Stimulated activated naive CD4-positive, alpha-beta T cell (primary cell): Measurements from ENCODE around the gene STX2.
"Not testable (repeated sequence)": the region's sequence is repeated elsewhere in the genome, so short reads cannot be mapped to it uniquely, and the experiment has no call there.

Experiments
- DNase-seq, 6 experiments: peaks; one replicate each; lab custom pipeline; 2025; lab: John Stamatoyannopoulos, UW

STX2 gene

DNA sequence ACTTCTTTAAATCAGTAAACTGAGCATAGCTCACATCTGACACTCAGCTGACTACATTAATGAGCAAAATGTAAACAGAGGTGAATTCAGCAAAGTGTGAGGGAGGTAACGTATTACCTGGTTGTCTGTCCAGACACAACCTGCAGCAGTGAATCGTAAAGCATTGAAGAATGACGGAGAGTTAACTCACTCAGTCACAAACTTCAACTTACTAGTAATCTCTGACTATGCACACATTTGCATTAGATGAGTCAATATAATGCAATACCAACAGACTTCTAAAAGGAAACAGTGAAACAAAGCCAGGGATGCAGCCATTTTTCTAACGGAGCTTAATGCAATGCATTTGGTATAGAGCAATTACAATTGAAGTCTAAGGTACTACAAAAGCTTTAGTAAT lies 40.0 kb downstream of the STX2 start:
- no peak for DNase-seq

GRCh38 chr12:130796985-130797686 lies 41.9 kb downstream of the STX2 start:
- DNase-seq: peak in 2 of 6 experiments; percentile 1 to 17

- DNase-seq: no peak
These were observed 43.1 kb downstream of the STX2 start for GRCh38 chr12:130795906-130796305.

GRCh38 chr12:130793554-130793849 lies 45.5 kb downstream of the STX2 start:
- DNase-seq: no peak

DNA sequence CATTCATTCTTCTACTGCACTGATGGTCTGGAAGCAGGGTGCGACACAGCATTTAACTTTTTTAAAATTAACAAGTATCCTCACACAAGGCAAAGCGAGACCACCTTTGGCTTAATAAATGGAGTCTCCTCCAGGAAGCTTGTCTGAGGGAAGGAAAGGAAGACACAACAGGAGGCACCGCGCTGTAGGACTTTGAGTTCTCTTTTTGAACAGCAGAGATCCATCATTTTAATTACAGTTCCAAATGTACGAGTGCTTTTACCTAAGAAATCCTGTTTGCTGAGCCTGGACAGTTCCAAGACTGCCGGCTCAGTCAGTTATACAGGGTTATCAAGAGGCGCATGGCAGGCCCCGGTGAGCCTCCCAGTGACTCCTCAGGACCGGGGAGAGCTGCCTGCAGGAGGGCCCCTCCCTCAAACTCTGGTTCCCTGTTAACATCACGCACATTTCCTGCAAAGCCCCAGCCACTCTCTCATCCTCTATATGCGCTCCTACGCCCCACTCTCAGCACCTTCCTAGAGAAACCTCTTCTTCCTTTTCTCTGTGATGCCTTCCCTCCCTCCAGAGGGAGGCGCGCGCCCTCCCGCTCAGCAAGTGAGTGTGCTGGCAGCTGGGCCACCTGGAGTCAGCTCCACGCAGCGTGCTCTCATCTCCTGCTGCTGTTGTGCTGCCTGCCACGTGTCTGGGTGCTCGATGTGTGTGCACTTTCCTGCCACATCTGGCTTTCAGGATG lies 46.1 kb downstream of the STX2 start:
- no peak for DNase-seq

DNA sequence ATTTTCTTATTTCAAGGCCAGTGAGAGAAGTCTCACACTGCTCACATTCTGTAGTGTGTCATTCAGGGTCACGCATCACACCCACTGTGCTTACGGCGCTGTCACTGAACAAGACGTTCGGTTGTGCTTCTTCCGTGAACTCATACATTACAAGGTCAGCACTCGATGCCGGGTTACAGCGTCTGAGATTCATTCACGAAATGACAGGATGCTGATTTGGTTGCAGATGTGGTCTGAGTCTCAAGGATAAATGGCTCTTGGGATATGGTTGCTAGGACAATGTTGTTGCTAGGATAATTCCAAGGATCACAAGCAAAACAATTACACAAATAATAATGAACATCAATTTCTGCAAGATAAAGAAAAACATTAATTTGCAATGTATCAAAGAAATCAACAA lies 47.4 kb downstream of the STX2 start:
- DNase-seq: no peak

GRCh38 chr12:130788515-130788914 lies 50.5 kb downstream of the STX2 start:
- DNase-seq: no peak

DNA sequence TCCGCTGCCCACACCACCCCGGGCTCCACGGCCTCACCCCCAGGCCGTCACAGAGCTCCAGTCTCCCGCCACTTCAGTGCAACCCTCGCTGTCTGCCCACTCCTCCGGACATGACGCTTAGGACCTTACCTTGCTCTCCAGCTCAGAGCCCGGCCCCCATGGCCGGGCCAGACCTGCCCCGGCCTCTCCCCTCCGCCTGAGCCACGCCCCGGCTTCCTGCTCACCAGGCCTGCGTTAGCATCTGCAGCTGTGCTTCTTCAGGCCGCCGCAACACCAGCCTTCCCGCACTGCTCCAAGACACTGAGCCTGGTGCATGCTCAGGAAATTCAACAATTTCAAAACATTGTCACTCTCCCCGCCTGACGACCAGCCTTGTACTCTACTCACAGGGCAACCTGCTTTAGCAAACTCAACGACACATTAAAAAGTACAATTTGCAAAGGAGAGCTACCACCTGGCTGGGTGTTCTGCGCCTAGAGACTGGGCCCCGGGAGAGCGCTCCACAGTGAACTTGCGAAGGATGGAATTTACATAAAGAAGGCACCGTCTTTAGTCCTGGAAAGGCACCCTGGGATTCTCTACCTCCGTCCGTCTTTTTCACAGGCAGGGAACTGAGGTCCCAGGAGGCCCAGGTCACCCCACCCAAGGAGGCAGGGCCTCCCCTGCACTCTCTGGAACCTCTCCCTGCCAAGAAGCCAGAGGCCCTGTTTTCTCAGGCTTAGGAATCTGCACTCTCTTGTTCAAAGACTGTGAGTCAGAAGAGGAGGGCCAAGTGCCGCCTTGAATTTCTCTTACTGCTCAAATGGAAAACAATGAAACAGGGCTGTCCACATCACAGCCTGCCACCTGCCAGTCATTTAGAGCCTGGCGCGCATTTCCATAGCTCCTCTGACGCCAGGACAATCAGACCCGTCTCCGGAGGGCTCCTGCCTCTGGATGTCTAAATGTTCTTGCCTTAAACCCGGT lies 51.3 kb downstream of the STX2 start:
- DNase-seq: no peak

GRCh38 chr12:130787041-130787440 lies 52.0 kb downstream of the STX2 start:
- no peak for DNase-seq

DNA sequence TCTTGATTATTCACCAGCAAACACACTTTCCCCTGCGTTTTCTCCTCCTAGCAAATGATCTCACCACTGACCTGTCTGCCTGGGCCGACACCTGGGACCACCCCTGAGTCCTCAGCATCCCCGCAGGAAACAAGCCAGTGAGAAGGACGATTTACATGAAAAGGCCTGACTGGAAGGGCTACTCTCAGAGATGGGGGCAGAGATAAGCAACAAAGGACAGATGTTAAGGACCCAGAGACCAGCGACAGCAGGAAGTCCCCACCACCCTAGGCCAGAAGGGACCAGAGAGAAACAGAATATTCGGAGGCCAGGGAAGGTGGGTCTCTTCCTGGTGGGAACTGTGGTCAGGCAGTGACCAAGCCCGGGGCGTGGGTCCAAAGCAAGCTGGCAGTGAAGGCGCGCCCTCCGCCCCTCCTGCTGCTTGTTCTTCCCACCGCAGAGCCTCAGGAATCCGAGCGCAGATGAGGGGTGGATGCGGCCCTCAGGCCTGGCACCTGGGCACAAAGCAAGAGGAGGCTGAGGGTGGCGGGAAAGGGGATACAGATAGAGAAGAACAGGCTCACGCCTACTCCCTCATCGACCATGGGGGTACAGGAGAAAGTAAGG lies 55.8 kb downstream of the STX2 start:
- DNase-seq: no peak

GRCh38 chr12:130782245-130782644 lies 56.8 kb downstream of the STX2 start:
- DNase-seq: not testable (repeated sequence)

GRCh38 chr12:130780880-130781575 lies 58.0 kb downstream of the STX2 start:
- no peak for DNase-seq

GRCh38 chr12:130780325-130780724 lies 58.7 kb downstream of the STX2 start:
- no peak for DNase-seq

DNA sequence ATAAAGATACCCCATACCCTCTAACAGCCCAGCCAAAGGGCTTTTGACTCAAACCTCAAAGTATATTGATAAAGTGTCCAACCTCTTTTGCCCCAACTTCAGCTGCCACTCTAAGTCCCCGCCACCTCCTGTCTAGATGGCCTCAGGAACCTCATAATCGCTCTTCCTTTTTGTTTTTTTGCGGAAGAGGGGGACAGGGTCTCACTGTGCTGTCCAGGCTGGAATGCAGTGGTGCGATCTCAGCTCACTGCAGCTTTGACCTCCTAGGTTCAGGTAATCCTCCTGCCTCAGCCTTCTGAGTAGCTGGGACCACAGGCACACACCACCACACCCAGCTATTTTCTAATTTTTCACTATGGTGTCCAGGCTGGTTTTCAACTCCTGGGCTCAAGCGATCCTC lies 60.3 kb downstream of the STX2 start:
- DNase-seq: no peak

- no peak for DNase-seq
These were observed 62.2 kb downstream of the STX2 start for GRCh38 chr12:130776857-130777339.

- peak in 3 of 6 experiments; percentile 13 to 39 (median 21) for DNase-seq
These were observed 62.8 kb downstream of the STX2 start for GRCh38 chr12:130775953-130776856.

- DNase-seq: no peak
These were observed 68.5 kb downstream of the STX2 start for GRCh38 chr12:130770413-130771028.

DNA sequence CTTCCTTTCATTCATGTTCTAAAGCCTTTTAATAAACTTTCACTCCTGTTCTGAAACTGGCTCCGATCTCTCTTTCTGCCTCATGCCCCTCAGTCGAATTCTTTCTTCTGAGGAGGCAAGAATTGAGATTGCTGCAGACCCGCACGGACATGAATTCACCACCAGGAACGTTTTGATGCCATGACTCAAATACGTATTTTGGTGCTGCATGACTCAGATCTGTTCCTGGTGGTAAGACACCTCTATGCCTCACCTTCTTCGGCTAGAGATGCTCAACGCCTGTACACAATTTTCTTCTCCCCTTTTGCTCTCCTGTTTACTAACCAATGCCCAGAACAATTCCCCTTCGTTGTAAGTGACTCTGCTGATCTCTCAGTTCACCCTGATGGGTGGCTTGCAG lies 70.9 kb downstream of the STX2 start:
- no peak for DNase-seq

GRCh38 chr12:130766470-130766869 lies 72.6 kb downstream of the STX2 start:
- DNase-seq: no peak

GRCh38 chr12:130765186-130765659 lies 73.8 kb downstream of the STX2 start:
- DNase-seq: no peak
